ENCODE data around the gene MAT2A. TPM values are rescaled to one million over a fixed set of nuclear protein-coding genes. Genes with fewer than 3 reads are reported as not detected.
A peak's percentile ranks its signal among the peaks of the same experiment; 100 is the strongest.

MAT2A gene
- total RNA-seq, 1 donor from 2014 or later, result 145 TPM

DNA sequence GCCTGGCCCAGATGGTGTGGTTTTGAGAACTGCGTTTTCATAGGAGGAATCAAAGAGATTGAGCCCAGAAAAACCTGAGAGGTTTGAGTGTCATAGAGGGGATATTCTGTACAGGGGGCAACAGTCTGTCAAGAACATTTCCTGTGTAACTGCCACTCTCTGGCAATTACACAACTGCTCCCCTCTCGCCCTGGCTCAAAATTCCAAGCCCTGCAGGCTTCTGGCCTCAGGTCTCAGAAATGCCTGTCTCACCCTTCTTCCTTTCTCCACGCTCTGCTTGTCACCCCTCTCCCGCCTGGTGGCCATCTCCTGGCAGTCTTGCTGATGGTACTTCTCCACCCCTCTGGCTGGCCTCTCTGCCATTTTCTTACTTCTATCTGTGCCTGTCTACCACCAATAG is 49.3 kb downstream of the MAT2A start:
- no peak for DNase-seq
- Histone ChIP-seq H3K9me3 (replicated peaks) (no peaks in the 10 kb centered on the region), H3K4me3 (no peak overlapping the region), H3K27me3 (ENCODE audit: low read depth) (no peaks in the 10 kb centered on the region), H3K36me3 (no peaks in the 10 kb centered on the region), H3K27ac (replicated peaks) (peak overlapping the region; percentile 94), H3K4me1 (peaks cover 97% of the 10 kb centered on the region)
- no peak for TF ChIP-seq CTCF (IDR thresholded peaks at IDR 0.05; ENCODE audit: borderline replicate concordance)
- intact Hi-C loops (cut with micrococcal nuclease), result no loop called here

GRCh38 chr2:85588645-85589044 is 49.7 kb downstream of the MAT2A start:
- intact Hi-C loops (cut with micrococcal nuclease), result no loop called here
- peaks cover 92% of the 10 kb centered on the region for H3K4me1 ChIP-seq

DNA sequence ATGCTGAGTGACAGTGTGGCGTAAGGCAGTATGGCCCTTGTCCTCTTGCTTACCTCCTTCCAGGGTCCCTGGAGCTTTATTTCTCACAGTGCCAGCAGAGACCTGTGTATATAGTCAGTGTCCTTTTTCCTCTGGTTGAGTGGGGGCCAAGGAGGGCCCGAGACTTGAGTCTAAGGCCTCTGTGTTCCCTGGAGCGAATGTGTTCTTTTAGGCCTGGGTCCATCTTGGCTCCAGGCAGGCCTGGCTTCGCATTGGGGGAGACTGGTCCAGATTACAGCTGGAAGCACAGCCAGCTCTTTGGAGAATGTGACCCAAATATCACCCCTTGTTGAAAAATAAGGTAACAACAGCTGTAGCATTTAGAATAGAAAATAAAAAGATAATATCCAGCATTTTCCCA is 50.2 kb downstream of the MAT2A start:
- no peak for TF ChIP-seq CTCF (IDR thresholded peaks at IDR 0.05; ENCODE audit: borderline replicate concordance)
- DNase-seq, result peak; percentile 50
- Histone ChIP-seq H3K27me3 (ENCODE audit: low read depth) (no peaks in the 10 kb centered on the region), H3K9me3 (replicated peaks) (no peaks in the 10 kb centered on the region), H3K4me3 (no peak overlapping the region), H3K4me1 (peaks cover 90% of the 10 kb centered on the region), H3K27ac (replicated peaks) (peak overlapping the region; percentile 94), H3K36me3 (no peaks in the 10 kb centered on the region)
- intact Hi-C loops (cut with micrococcal nuclease), result no loop called here

More at GRCh38 chr2:85588645-85589044, 49.7 kb downstream of the MAT2A start:
- H3K4me3 ChIP-seq, result no peak overlapping the region
- TF ChIP-seq CTCF (IDR thresholded peaks at IDR 0.05; ENCODE audit: borderline replicate concordance), result no peak
- no peaks in the 10 kb centered on the region for H3K9me3 ChIP-seq (replicated peaks)
- H3K27me3 ChIP-seq (ENCODE audit: low read depth), result no peaks in the 10 kb centered on the region
- no peak for DNase-seq
- no peaks in the 10 kb centered on the region for H3K36me3 ChIP-seq
- peak overlapping the region; percentile 94 for H3K27ac ChIP-seq (replicated peaks)

DNA sequence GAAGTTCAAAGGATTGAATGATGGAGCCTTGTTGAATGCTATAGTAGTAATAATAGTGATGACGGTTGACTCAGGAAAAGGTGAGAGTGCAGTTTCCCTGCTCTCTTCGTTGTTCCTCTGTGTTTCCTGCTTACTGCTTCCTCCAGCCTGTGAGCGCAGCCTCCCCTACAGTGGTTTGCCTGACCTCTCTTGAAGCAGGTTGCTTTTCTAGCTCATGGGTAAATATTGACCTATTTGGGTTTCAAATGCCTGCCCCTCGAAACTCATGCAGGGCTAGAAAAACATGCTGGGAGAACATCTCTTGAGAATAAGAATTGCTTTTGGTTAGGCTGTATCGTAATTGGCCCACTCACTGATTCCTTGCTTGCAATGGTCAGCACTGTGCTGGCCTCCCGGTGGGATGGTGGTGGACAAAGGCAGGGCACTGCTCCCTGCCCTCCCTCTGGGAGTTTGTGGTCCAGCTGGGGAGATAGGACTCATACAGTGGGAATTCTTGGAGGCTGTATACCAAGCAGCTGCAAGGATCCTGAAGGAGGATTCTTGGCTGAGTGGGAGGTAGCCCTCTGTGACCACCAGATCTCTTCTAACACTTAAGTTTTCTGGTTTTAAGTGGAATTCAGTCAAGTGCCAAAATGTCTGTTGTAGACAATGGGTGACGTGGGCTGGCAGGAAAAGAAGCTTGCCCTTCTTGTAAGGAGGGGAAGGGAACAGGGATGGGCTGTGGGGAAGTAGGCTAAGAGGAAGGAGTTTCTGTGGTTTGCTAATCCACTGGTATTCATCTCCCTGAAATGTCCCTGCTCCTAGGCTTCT is 51.2 kb downstream of the MAT2A start:
- no peak for DNase-seq
- Histone ChIP-seq H3K9me3 (replicated peaks) (no peaks in the 10 kb centered on the region), H3K4me3 (peak overlapping the region; percentile 9), H3K36me3 (no peaks in the 10 kb centered on the region), H3K27me3 (ENCODE audit: low read depth) (no peaks in the 10 kb centered on the region), H3K27ac (replicated peaks) (peak overlapping the region; percentile 94), H3K4me1 (peaks cover 89% of the 10 kb centered on the region)
- intact Hi-C loops (cut with micrococcal nuclease), result no loop called here
- TF ChIP-seq CTCF (IDR thresholded peaks at IDR 0.05; ENCODE audit: borderline replicate concordance), result no peak

GRCh38 chr2:85590950-85591349 is 52.0 kb downstream of the MAT2A start:
- intact Hi-C loops (cut with micrococcal nuclease), result no loop called here
- Histone ChIP-seq H3K27ac (replicated peaks) (peak overlapping the region; percentile 94), H3K36me3 (no peaks in the 10 kb centered on the region), H3K4me1 (peaks cover 85% of the 10 kb centered on the region), H3K9me3 (replicated peaks) (no peaks in the 10 kb centered on the region), H3K4me3 (peak overlapping the region; percentile 9), H3K27me3 (ENCODE audit: low read depth) (no peaks in the 10 kb centered on the region)
- DNase-seq, result no peak
- no peak for TF ChIP-seq CTCF (IDR thresholded peaks at IDR 0.05; ENCODE audit: borderline replicate concordance)

All from left ventricle myocardium inferior (tissue), 1 donor.